GM12878 (cell line): ENCODE data around the gene FGD5.

Experiments
- ATF2 ChIP-seq: IDR thresholded peaks from 2 replicates; pipeline ENCODE4 v1.6.1; 2012; ENCODE audit warnings: low read length, inconsistent platforms
- BHLHE40 ChIP-seq, 2 experiments: fragments of 450-650 bp in 1 of 2; IDR thresholded peaks; 2 replicates each; pipeline ENCODE4 v1.6.1; 2011 to 2017; ENCODE audit warnings: low read depth in 2 of 2, borderline replicate concordance in 1 of 2, improper control_type of control experiment in 1 of 2, low read length in 1 of 2, mild to moderate bottlenecking in 1 of 2
- CBX5 ChIP-seq: sonication (generic); IDR thresholded peaks from 2 replicates; pipeline ENCODE4 v1.6.1; 2016; ENCODE audit warnings: low read depth, moderate library complexity, mild to moderate bottlenecking, inconsistent platforms
- IRF5 ChIP-seq: fragments of 450-650 bp; IDR thresholded peaks from 2 replicates; pipeline ENCODE4 v1.6.1; 2017; ENCODE audit warnings: borderline replicate concordance
- POLR2A ChIP-seq: IDR thresholded peaks from 2 replicates; pipeline ENCODE4 v1.6.1; 2011; ENCODE audit warnings: low read depth, mild to moderate bottlenecking, low read length
- POLR2AphosphoS5 ChIP-seq: IDR thresholded peaks from 2 replicates; pipeline ENCODE4 v1.6.1; 2011; ENCODE audit warnings: mild to moderate bottlenecking, low read length, inconsistent platforms
- TAF1 ChIP-seq: IDR thresholded peaks from 2 replicates; pipeline ENCODE4 v1.6.1; 2011; ENCODE audit warnings: mild to moderate bottlenecking, low read depth, low read length, borderline replicate concordance

GRCh38 chr3:14921811-14922705, 103.3 kb downstream of the FGD5 start:
- TF ChIP-seq BHLHE40 (IDR thresholded peaks at IDR 0.05; ENCODE audit: borderline replicate concordance in 1 of 2, low read depth in 2 of 2, low read length in 1 of 2) (no peak), POLR2A (no peak), ATF2 (no peak), IRF5 (no peak), TAF1 (no peak), POLR2AphosphoS5 (no peak), CBX5 (no peak)
